GM21717 (cell line): ENCODE measurements around the gene LRRC8B.

Source experiments
- ATAC-seq: cut with Tn5 transposase; IDR thresholded peaks from one replicate; pipeline ENCODE4 v1.9.1; 2021; ENCODE audit warnings: mild to moderate bottlenecking, moderate library complexity; ENCODE audit not compliant: unreplicated experiment

LRRC8B gene

DNA sequence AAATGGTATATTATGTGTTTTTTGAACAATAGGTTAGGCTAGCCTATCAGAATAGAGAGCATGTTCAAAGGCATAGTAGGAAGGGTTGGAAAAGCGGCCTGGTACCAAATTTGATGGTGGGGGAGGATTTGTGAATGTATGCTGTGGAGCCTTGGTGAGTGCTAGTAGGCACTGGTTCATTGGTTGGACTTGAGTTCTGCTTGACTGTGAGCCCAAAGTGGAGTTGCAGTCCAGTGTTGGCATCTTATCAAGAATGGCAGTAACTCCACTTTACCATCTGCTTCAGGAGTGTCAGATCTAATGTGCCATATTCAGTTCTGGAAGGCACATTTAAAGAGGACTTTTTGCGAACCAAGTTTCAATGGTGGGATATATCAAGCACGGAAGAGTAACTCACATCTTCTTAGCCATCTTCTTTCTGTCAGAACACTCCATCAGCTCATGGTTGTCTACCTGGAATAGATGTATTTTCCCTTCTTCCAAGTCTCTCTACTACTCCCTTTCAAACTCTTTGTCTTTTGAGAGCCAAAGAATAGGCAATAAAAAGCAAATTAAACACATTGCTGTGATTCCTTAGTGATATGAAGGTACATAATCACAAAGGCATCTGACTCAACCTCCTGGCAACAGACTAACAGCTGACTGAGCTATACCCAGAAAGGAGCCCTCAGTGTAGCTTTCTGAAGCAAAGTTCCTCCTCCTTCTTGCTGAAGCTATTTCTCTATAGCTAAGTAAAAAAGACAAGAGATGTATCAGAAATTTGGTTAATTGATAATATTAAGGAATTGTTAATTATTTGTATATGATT, 21.7 kb downstream of the LRRC8B start:
- ATAC-seq, result no peak

DNA sequence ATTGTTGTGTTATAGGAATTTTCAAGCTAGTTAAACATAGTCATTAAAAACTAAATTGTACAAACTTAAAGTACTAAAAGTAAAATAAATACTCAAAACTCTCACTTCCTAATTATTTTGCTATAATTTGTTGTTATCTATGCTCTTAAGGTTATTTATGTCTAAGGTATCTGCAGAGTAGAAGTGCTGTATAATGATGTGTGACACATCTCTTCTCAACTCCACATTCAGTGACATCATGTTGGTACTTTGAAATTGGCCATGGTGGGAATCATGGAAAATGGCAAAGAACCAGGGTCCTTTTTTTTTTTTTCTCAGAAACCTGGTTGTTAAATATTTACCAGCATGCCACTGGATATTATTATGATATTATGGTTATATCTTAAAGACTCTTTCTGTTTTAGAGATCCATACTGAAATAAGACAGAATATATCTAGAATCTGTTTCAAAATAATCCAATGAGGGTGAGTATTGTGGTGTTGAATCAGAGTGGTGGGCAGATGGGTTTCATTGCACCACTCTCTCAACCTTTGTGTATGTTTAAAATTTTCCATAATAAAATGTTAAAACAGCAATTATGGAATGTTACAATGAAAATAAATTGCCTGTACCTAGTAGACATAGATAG, 22.4 kb downstream of the LRRC8B start:
- ATAC-seq, result no peak

DNA sequence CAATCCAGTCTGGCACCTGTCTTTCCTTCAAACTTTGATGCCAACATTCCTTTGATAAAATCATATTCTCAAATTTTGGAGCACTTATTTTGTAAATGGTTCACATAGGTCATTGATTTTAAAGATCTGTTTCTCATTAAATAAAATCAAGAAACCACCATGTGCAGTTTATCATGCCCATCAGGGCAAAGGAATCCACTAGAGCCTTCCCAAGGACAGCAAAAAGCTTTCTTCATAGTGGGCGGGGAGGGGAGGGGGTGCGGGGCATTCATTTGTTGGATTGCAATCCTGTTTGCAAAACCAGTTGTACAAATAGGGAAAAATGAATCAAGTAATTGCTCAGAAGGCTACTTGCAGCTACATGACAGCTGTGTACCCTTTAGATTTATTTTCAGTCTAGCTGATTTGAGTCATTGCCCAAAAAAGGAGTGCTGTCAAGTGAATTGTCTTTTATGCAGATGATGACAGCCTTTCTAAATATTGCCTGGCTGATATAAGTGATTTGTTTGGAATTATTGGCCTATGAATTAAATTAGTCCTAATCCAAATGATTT, 23.0 kb downstream of the LRRC8B start:
- no peak for ATAC-seq

DNA sequence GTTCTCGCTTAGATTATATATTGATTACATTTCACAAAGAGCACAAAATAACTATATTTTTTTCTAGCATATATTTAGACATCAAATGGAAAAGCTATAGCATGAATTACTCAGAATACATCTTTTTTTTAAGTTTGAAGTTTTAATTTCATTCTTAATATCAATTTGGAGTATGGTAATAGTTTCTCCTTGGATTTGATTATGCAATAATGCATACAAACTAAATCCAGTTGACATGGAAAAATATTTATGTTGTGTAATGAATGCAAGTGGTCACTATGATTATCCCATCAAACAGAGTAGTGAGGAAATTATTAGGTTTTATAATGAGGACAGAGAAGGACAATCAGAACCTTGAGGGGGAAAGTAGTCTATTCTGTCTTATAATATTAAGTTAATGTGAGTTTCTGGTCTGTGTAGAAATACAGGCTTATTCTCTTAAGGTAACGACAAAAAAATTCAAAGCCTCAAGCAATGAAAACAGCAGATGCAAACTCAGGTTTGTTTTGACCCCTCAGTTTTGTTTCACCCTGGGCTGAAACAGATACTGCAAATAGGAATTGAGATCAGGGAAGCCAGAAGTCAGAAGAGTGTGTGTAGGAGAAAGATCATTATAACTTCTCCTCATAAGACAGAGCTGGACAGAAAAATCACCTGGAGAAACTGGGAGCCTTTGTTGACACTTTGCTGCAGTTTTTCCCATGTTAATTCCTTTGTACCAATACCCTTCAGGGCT, 23.7 kb downstream of the LRRC8B start:
- no peak for ATAC-seq

DNA sequence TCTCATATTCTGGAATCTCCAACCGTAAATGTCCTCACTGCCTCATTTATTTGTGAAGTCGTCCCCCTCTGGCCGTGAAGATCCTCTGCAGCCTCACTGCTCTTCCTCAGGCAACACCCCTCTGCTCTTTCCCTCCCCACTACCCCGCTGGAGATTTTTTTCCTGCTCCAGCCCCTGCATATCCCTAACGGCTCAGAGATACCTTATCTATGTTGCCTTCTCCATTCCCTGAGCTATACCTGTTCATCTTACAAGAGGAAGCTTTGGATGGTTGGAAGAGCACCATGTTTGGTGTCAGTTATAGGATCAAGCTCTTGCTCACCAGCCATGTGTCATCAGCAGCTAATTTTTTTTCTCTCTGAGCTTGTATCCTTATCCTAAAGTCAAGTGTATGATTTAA, 26.4 kb downstream of the LRRC8B start:
- no peak for ATAC-seq

DNA sequence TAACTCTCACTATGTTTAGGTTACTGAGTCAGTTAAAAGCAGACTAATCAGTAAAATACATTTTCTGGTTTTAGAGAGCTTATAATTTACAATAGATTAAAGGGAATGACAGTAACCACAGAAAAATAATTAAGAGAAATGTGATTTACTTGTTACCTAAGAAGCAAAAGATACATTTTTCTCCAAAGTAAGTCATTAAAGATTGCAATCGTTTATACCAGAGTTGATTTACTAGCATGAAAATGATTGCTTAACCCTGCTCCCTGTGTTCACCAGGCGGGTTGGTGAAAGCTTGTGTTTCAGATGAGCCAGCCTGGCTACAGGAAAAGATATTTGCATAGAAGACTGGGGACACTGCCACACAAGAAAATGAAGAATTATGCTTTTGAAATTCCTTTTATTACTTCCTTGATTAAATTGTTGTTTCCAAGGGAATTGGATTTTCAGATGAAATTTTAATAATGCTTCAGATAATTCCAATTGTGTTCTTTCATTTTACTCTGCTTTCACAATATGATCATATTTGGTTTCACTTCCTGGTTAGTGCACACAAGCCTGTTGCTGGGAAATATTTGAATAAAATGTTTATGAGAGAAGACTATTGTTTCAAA, 27.9 kb downstream of the LRRC8B start:
- peak; percentile 85 for ATAC-seq

DNA sequence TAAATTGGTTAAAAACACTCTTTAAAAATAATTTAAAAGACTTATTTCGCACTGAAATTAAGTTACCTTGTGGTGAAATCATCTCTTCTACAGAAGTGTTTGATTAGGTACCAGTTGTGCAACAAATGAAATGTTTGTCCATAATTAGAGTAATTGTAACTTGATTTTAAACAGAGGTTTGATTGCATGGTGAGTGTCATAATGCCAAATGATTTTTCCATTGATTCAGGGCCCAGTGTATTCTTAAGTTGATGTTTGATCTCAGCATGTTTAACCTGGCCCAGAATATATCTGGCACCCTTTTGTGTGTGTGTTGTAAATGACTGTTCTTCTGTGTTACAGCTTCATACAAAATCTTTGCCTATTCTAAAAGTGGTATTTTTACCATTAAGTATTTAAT, 28.5 kb downstream of the LRRC8B start:
- no peak for ATAC-seq

DNA sequence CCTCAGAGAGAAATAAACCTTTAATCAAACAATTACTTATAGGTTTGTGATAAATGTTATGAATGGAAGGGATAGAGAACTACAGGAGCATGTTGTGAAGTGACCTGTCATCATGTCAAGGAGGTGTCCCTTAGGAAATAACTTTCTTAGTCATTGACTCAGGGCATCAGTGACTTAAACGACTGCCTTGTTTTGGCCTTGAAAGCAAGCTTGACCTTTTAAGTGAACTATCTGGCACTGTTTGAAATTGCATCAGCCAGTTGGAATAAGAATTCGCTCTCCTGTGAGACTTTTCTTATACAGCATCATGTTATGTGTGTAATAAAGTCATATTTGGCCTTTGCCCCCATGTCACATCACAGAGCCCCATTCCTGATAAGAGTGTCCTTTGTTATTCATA, 30.9 kb downstream of the LRRC8B start:
- ATAC-seq, result no peak

DNA sequence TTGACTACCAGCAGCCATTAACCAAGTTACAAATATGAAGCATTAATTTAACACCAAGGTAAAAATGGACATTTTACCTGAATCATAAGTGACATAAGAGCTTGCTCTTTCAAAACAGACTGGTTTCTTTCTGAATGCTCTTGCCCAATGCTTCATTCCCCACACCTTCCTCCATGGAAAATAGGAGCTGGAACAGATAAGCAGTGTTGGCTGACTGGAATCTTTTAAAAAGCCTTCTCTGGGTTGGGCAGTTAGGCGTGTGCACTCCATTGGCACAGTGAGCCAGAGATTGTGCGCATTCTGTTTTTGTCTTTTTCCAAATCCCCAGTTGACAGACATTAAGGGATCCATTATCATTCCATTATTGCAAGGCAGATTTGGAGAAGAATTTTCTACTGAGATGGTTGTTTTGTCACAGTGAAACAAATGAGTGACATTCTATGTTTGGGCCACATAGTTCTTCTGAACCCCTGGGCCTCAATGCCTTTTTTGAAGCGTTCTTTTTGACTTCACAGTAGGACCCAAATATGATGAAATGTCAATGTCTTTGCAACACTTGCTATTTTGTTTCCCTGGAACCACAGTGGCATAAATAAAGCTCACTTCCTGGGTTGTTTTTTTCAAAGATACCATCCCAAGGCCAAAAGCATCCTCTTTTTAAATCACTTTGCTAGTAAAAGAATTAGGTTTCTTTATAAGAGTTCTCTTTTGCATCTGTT, 32.3 kb downstream of the LRRC8B start:
- ATAC-seq, result no peak

DNA sequence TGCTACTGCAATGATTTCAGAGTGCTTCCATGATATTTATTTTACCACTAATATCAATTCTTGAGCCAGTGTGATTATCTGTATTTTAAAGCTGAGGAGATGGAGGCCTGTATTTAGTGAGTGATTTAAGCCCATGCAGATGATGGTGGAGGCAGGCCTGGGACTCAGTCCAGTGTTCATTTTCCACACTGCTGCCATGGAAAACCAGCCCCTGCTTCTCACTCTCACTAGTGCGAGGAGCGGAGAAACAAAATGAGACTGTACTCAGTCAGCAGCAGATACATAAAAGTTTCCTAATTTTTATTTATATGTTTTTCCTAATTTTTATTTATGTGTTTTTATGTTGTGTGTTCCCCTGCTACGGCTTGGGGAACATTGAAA, 32.8 kb downstream of the LRRC8B start:
- no peak for ATAC-seq

DNA sequence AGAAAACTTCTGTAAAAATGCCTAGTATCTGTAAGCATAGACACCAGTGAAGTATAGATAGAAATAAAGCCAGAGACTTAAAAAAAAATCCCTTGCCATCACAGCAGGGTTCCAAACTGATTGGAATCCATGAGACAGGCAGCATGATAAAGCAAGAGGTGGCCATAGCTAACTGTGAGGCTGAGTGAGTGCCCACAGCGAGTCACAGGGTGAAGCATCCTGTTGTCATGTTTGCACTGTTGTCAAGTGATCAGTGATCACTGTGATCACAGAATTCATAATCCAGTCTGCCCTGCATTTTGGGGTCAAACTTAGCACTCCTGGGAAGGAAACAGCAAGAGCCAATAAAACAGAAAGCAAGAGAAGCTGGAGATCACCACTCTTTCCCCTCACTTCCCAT, 33.3 kb downstream of the LRRC8B start:
- no peak for ATAC-seq

DNA sequence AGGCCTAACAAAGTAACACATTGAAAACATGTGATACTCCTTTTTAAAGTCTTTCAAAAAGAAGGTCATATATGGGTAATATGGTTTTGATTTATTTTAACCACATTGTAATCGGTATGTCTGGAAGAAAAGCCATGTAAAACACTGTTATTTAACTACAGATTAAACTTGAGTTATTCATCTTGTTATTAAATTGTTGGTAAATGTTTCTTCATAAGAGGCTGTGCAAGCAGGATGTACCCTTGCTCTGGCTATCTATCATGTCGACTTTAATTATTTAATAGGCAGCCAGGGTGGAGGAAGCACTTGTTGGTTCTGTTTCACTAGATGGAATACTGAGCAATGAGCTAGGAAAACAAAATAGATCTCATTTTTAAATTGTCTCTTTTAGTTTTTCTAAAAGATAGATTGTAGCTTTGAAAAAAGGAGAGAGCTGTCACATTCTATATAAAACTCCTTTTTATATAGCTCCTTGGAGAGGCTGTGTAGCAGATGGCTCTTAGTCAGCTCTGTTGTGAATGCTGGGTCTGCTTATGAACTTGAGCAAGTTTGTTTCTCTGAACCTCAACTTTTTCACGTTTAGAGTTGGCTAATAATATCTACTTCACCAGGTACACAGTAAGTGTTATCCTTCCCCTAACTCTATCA, 39.5 kb downstream of the LRRC8B start:
- ATAC-seq, result no peak

DNA sequence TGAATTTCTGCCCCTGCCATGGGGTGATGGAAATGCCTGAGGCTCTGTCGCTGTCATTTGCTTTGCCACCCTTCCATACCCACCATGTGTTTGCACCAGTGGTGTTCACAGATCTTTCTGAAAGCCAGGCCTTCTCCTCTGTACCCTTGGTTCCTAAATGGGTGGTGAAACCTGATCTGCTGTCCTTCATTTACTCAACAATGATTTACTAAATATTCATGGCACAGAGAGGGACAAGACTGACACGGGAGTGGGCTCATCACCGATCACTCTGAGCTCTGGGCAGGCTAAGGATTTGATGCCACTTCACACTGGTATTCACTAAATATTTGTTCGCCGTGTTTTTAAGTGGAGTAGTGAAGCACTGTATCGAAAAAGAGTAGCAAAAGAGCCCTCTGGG, 40.9 kb downstream of the LRRC8B start:
- ATAC-seq, result no peak

DNA sequence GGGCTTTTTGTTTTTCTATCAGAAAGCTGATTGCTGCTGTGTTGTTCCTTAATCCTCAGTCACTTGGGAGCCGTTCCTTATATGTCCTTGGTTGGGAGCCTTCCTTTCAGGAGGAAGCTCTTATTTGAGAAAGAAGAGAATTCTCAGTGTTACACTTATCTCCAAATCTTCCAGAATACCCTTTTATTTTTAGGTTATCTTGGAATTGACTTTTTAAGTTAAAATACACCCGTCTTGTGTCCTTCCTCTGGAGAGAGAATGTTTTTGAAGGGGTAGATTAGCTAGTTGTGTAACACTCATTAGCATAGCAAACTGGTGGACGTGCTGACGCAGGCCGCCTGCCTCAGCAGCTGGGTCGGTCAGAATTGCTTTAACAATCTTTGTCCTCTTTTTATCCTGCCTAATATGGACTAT, 42.1 kb downstream of the LRRC8B start:
- no peak for ATAC-seq

DNA sequence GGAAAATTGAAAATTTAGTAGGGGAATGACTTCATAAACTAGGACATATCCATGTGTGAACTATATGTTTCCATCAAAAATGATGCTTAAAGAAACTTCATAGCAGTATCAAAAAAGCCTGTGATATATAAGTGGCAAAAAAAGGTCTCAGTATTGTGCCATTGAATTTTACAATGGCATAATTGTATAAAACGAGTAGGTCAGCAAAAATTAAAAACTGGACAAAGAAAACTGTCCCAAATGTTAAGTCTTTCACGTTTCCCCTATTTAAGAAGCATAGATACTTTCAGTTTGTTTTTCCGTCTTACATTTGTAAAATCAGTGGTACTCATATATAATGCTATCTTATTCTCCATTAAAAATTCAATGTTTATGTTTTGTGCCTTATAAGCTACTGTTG, 43.2 kb downstream of the LRRC8B start:
- ATAC-seq, result no peak

DNA sequence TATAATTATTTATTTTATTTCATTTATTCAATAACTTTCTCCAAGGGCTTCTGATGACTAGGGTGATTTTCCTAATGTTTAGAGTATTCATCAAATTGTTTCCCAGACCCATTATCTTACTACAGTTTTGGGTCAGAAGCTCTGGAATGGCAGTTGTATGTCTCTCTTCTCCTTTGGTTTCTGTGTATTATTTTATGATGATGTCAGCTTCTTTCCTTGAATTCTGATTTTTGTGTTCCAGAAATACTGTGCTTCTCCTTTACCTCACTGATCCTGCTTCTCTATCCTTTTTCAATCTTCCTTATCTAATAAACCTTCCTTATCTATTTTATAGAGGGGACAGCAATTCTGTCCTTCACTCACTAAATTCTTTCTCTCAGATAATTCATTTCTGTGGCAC, 48.8 kb downstream of the LRRC8B start:
- no peak for ATAC-seq

DNA sequence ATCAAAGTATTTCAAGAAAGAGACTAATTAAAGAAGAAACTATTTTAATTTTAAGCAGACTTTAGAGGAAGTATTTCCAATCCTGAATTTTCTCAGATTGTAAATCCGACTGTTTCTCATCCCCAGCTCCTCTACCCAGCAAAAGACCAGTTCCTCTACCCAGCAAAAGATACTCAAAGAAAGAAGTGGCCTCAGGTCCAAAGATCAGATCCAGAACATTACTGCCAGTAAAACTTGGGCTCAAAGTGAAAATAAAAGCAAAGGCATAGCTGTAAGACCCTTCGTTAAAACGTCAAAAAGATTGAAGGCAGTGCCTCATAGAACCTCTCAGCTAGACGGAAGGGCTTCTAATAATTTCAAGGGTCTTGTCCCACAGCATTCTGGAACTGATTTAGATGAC, 50.0 kb downstream of the LRRC8B start:
- ATAC-seq, result no peak

DNA sequence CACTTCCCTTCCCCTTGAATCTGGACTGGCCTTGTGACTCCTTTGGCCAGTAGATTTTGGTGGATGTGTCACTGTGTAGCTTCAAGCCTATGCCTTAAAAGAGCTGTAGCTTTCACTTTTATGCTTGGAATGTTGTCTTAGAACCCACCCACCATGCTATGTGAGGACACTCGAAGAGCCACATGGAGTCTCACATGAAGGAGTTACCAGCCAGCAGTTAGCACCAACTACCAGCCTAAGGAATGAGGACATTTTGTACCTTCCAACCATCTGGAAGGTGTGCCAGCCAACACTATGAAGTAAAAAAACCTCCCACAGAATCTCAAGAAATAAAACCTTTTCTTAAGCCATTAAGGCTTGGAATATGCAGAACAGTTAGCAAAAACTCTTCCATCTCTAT, 50.6 kb downstream of the LRRC8B start:
- ATAC-seq, result no peak

DNA sequence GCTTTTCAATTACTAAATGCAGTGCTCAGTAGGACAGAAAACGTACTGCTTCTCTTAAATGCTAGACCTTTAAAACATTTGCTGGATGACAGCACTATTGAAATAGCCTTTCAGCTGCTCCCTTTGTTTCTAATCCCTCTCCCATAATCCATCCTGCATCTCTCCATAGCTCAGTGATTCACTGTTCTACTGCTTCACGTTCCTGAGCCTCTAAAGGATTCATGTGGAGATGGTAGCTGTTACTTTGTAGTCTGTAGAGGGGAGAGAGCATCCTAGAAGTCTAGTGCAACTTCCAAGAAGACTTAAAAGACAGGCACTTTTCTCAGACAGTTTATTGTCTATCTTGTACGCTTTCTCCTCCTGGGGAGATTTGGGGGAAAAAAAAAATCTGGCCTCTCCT, 51.4 kb downstream of the LRRC8B start:
- ATAC-seq, result no peak

DNA sequence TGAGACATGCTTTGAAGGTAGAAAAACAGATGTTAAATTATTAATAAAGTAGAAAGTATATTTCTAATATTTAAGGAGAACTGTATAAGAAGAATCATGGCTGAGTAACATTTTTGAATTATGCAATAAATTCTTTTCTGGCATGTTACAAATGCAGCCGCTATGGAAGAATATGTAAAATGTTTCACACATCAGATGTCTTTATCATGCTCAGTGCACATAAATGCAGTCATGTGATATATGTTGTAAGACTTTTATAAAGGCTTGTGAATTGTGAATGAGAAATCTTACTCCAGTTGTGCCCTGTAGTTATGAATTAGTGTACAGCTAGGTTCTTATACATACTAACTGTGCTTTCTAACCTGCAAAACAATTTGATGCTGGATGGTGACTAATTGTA, 53.5 kb downstream of the LRRC8B start:
- ATAC-seq, result no peak
